ENCODE measurements around the gene SAP30. TPM values are rescaled to one million over a fixed set of nuclear protein-coding genes. Genes with fewer than 3 reads are reported as not detected.
A peak's percentile ranks its signal among the peaks of the same experiment; 100 is the strongest.

SAP30 gene, protein sequence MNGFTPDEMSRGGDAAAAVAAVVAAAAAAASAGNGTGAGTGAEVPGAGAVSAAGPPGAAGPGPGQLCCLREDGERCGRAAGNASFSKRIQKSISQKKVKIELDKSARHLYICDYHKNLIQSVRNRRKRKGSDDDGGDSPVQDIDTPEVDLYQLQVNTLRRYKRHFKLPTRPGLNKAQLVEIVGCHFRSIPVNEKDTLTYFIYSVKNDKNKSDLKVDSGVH
- 13.0 TPM for total RNA-seq

DNA sequence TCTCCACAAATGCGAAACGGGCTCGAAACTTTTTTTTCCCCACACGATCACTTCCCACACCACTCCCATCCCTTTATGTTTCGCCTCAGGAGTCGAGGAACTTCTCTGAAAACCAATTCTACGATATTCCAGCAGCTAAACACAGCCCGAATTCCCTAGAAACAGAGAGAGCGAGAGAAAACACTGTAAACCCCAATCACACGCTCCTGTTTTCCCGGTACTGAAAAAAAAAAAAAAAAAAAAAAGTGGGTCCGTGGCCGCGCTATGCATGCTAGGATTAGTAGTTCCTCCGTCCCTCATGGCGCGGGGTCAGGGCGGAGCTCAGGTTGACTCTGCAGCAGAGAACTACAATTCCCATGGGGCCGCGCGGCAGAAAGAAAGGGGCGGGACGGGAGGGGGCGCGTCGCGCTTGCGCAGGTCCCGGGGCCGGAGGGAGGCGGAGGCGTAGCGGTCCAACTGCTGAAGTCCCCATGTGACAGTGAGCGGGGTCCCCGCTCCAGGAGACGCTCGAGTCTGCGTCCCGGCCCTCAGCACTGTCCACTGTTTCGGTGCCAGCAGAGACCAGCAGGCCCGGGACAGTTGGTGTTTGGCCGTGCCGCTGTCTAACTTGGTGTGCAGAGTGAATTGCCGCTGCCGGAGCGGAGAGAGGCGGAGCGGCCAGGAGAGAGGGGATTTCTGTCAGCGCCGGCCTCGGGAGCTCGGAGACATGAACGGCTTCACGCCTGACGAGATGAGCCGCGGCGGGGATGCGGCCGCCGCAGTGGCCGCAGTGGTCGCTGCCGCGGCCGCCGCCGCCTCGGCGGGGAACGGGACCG is at the start of gene SAP30:
Gene SAP30, plus strand, starts transcription at position 478 of the 815 bp plus-strand sequence. Its CDS starts 229 bp downstream, at position 707.
- peak; percentile 36 to 99 for TF ChIP-seq POLR2A (IDR thresholded peaks at IDR 0.05)
- no peak for TF ChIP-seq CTCF (IDR thresholded peaks at IDR 0.05)
- peak; percentile 87 to 99 for TF ChIP-seq POLR2AphosphoS5 (IDR thresholded peaks at IDR 0.05; ENCODE audit: insufficient read depth in 1 of 2, low read depth in 1 of 2)
- no peaks in the 10 kb centered on the region for H3K27me3 ChIP-seq
- no peaks in the 10 kb centered on the region for H3K36me3 ChIP-seq
- H3K27ac ChIP-seq = peak within 1 kb of the TSS; percentile 99
- DNase-seq (ENCODE audit: extremely low spot score in 2 of 2) = peak; percentile 98 to 99
- H3K9me3 ChIP-seq = no peaks in the 10 kb centered on the region
- intact Hi-C loops (cut with DNase I) = no loop called here
- peak within 1 kb of the TSS; percentile 88 to 89 for H3K4me3 ChIP-seq
- H3K4me1 ChIP-seq = peaks cover 47% of the 10 kb centered on the region

DNA sequence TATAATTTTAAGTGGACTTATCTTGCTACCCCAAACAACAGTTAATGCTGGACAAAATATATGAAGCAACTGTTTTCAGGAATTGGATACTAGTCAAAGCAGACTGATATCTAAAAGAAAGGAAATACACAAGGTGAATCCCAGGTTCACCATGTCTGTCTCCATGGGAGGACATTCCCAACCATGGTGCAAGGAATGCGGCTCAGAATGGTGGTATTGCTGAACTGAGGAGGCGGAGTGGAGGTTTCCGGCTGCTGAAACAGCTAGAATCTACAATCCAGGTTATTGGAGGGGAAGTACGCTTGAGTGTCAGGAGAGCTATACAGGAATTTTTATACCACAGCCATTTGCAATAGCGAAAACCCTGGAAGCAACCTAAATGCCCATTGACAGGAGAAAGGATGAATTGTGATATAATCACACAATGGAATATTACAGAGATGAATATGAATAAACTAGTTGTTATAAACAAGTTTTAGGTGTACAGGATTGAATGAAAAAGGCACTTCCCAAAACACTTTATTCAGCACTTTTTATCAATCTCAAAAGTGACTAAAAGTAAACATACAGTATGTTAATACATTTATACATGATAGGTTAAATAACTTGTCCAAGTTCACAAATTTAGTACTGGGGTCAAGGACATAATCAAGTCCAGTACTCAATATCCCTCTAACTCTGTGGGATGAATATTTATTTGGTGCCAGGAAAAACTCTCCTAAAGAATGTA is 45.6 kb upstream of the SAP30 start:
- TF ChIP-seq POLR2AphosphoS5 (IDR thresholded peaks at IDR 0.05; ENCODE audit: insufficient read depth in 1 of 2, low read depth in 1 of 2) (no peak), POLR2A (IDR thresholded peaks at IDR 0.05) (no peak), CTCF (IDR thresholded peaks at IDR 0.05) (no peak)
- intact Hi-C loops (cut with DNase I) = no loop called here
- peaks cover 0 to 11% of the 10 kb centered on the region in 2 donors for H3K36me3 ChIP-seq

GRCh38 chr4:173328236-173328901 is 42.4 kb upstream of the SAP30 start:
- H3K4me3 ChIP-seq = no peak overlapping the region
- no peak for DNase-seq (ENCODE audit: extremely low spot score in 2 of 2)
- TF ChIP-seq POLR2AphosphoS5 (IDR thresholded peaks at IDR 0.05; ENCODE audit: insufficient read depth in 1 of 2, low read depth in 1 of 2) (no peak), POLR2A (IDR thresholded peaks at IDR 0.05) (no peak), CTCF (IDR thresholded peaks at IDR 0.05) (no peak)
- H3K4me1 ChIP-seq = peaks cover 17% of the 10 kb centered on the region
- no peak overlapping the region for H3K27ac ChIP-seq
- H3K9me3 ChIP-seq = no peaks in the 10 kb centered on the region
- H3K36me3 ChIP-seq = peaks cover 0 to 20% of the 10 kb centered on the region in 2 donors
- H3K27me3 ChIP-seq = no peaks in the 10 kb centered on the region
- intact Hi-C loops (cut with DNase I) = no loop called here

More for the DNA sequence above, 45.6 kb upstream of the SAP30 start:
- no peak overlapping the region for H3K4me3 ChIP-seq
- no peaks in the 10 kb centered on the region for H3K9me3 ChIP-seq
- no peaks in the 10 kb centered on the region for H3K27me3 ChIP-seq
- H3K4me1 ChIP-seq = no peaks in the 10 kb centered on the region
- H3K27ac ChIP-seq = no peak overlapping the region
- DNase-seq (ENCODE audit: extremely low spot score in 2 of 2) = no peak

GRCh38 chr4:173330590-173330989 is 40.2 kb upstream of the SAP30 start:
- Histone ChIP-seq H3K36me3 (peaks cover 0 to 20% of the 10 kb centered on the region in 2 donors), H3K4me3 (no peak overlapping the region), H3K4me1 (peaks cover 17% of the 10 kb centered on the region), H3K27me3 (no peaks in the 10 kb centered on the region), H3K9me3 (no peaks in the 10 kb centered on the region), H3K27ac (no peak overlapping the region)
- DNase-seq (ENCODE audit: extremely low spot score in 2 of 2) = no peak
- intact Hi-C loops (cut with DNase I) = loop anchor here (2.0 kb wide), 1 partner anchor 38 kb away; no protein-coding TSS in a partner anchor
- TF ChIP-seq CTCF (IDR thresholded peaks at IDR 0.05) = no peak

Data from vagina (tissue), 2 donors.